Muscle layer of colon (tissue), 2 donors: ENCODE data around the gene CCDC40.

ENCODE experiments used
- H3K27ac ChIP-seq: one replicate; pipeline ENCODE4 v1.7.0; 2013; ENCODE audit warnings: low read depth, mild to moderate bottlenecking, low read length, moderate library complexity
- H3K27me3 ChIP-seq, 2 donors: one replicate each; pipeline ENCODE4 v1.7.0; 2013; ENCODE audit warnings: low read length in 2 of 2, mild to moderate bottlenecking in 2 of 2; ENCODE audit not compliant: insufficient read depth in 2 of 2, control insufficient read depth in 1 of 2
- H3K36me3 ChIP-seq: one replicate; pipeline ENCODE4 v1.7.0; 2013; ENCODE audit warnings: mild to moderate bottlenecking, low read length; ENCODE audit not compliant: insufficient read depth
- H3K4me1 ChIP-seq: one replicate; pipeline ENCODE4 v1.7.0; 2013; ENCODE audit warnings: mild to moderate bottlenecking, low read length; ENCODE audit not compliant: insufficient read depth
- H3K4me3 ChIP-seq, 2 donors: one replicate each; pipeline ENCODE4 v1.7.0; 2013; ENCODE audit warnings: low read length in 2 of 2, low read depth in 1 of 2, mild to moderate bottlenecking in 1 of 2, moderate library complexity in 1 of 2
- H3K9ac ChIP-seq: one replicate; pipeline ENCODE4 v1.7.0; 2013; ENCODE audit warnings: low read length
- H3K9me3 ChIP-seq: one replicate; pipeline ENCODE4 v1.7.0; 2013; ENCODE audit warnings: mild to moderate bottlenecking, low read length
- donor health status: abdominal sarcoma.
- donor health status: Adenocarcinoma of cecum.

The CCDC40 gene

DNA sequence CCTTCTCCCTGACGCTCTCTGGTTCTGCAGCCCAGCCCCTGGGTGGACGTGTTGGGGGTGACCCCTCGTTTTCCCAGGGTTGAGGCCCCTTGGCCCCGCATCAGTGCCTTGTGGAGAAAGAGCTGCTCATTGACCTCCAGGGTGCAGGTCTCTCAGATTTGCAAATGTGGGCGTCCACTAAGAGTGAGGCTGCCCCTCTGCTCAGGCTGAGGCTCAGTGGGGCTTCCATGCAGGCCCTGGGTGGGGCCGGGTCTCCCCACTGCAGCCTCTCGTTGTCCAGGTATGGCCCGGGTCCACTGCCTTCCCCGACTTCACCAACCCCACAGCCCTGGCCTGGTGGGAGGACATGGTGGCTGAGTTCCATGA is 74.0 kb downstream of the CCDC40 start:
- Histone ChIP-seq H3K27ac (no peak overlapping the region), H3K9ac (no peak overlapping the region), H3K4me1 (no peaks in the 10 kb centered on the region), H3K36me3 (no peaks in the 10 kb centered on the region), H3K9me3 (no peaks in the 10 kb centered on the region), H3K4me3 (no peak overlapping the region), H3K27me3 (no peaks in the 10 kb centered on the region)

GRCh38 chr17:80110927-80111701 is 74.7 kb downstream of the CCDC40 start:
- H3K36me3 ChIP-seq = no peaks in the 10 kb centered on the region
- H3K4me3 ChIP-seq = no peak overlapping the region
- no peaks in the 10 kb centered on the region for H3K9me3 ChIP-seq
- no peaks in the 10 kb centered on the region for H3K4me1 ChIP-seq
- H3K27ac ChIP-seq = no peak overlapping the region
- no peaks in the 10 kb centered on the region for H3K27me3 ChIP-seq
- no peak overlapping the region for H3K9ac ChIP-seq

- H3K27me3 ChIP-seq = no peaks in the 10 kb centered on the region
- H3K4me1 ChIP-seq = no peaks in the 10 kb centered on the region
- no peaks in the 10 kb centered on the region for H3K9me3 ChIP-seq
- no peak overlapping the region for H3K27ac ChIP-seq
- no peaks in the 10 kb centered on the region for H3K36me3 ChIP-seq
- no peak overlapping the region for H3K4me3 ChIP-seq
- H3K9ac ChIP-seq = no peak overlapping the region
Observed at GRCh38 chr17:80111702-80112470, 75.4 kb downstream of the CCDC40 start.

DNA sequence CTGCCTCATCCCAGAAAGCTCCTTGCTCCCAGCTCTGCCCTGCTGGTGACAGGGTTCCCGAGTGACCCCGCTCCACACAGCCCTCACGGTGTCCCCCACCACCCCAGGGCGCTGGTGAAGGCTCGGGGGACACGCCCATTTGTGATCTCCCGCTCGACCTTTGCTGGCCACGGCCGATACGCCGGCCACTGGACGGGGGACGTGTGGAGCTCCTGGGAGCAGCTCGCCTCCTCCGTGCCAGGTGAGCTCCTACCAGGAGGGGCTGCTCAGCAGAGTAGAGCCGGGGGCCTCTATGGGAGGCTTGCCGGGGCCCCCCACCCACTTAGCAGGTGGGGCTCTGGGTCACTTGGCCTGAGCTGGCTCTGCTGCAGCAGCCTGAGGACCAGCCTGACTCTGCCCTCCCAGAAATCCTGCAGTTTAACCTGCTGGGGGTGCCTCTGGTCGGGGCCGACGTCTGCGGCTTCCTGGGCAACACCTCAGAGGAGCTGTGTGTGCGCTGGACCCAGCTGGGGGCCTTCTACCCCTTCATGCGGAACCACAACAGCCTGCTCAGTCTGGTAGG is 76.1 kb downstream of the CCDC40 start:
- Histone ChIP-seq H3K9ac (no peak overlapping the region), H3K4me3 (no peak overlapping the region), H3K27me3 (no peaks in the 10 kb centered on the region), H3K9me3 (no peaks in the 10 kb centered on the region), H3K4me1 (no peaks in the 10 kb centered on the region), H3K36me3 (no peaks in the 10 kb centered on the region), H3K27ac (no peak overlapping the region)

DNA sequence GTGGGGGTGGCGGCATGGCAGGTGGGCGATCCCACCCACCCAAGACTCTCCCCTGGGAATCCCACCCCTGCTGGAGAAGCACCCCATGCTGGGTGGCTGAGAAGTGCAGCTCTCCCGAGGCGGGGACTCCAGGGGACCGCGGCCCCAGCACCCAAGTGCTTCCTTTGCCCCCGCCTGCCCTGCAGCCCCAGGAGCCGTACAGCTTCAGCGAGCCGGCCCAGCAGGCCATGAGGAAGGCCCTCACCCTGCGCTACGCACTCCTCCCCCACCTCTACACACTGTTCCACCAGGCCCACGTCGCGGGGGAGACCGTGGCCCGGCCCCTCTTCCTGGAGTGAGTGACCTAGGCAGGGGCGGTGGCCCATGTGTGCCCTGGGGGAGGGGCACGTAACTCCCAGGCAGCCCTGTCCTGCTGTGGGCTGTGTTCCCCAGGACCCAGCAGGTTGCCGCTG is 76.6 kb downstream of the CCDC40 start:
- Histone ChIP-seq H3K27ac (no peak overlapping the region), H3K4me3 (no peak overlapping the region), H3K9ac (no peak overlapping the region), H3K4me1 (no peaks in the 10 kb centered on the region), H3K36me3 (no peaks in the 10 kb centered on the region), H3K27me3 (no peaks in the 10 kb centered on the region), H3K9me3 (no peaks in the 10 kb centered on the region)

DNA sequence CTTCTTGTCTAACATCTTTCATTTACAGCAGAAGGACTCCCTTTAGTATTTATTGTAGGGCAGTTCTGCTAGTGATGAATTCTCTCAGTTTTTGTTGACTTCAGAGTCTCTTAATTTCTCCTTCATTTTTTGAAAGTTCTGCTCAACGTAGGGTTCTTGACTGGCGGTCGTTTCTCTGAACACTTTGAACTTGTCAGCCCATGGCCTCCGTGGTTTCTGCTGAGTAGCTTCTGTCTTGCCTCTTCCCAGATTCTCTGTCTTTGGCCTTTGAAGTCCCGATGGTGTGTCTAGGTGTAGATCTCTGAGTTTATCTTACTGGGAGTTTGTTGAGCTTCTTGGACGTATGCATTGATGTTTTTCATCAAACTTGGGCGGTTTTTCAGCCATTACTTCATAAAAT is 78.3 kb downstream of the CCDC40 start:
- no peak overlapping the region for H3K27ac ChIP-seq
- no peaks in the 10 kb centered on the region for H3K4me1 ChIP-seq
- no peaks in the 10 kb centered on the region for H3K36me3 ChIP-seq
- no peaks in the 10 kb centered on the region for H3K27me3 ChIP-seq
- no peak overlapping the region for H3K4me3 ChIP-seq
- H3K9me3 ChIP-seq = no peaks in the 10 kb centered on the region
- H3K9ac ChIP-seq = no peak overlapping the region

GRCh38 chr17:80115159-80115558 is 78.7 kb downstream of the CCDC40 start:
- Histone ChIP-seq H3K27me3 (no peaks in the 10 kb centered on the region), H3K27ac (no peak overlapping the region), H3K4me3 (no peak overlapping the region), H3K4me1 (no peaks in the 10 kb centered on the region), H3K36me3 (no peaks in the 10 kb centered on the region), H3K9ac (no peak overlapping the region), H3K9me3 (no peaks in the 10 kb centered on the region)

DNA sequence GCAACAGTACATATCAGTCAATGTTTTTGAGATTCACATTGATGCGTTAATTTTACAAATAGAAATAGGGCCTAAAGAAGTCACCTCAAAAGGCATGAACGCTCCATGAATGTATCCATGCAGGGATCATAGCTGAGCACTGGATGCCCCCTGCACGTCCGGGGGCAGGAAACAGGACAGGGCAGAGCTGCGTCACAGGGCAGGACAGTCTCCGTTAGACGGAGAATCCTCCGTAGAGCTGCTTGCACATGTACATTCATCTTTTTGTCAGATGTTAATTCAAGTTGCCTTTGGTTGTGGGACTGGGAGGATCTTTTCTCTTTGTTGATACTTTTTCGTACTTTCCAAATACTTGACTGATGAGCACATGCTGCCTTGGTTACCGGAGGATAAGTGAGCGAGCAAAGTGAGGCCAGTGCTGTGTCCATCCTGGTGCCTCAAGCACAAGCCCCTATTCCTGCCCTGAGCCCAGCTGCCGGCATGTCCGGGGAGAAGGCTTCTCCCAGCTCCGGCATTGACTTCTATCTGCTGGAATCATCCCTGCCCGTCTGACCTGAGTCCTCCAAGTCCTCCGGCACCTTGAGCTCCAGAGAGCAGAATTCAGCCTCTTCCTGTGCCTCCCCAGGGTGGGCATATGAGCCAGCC is 80.0 kb downstream of the CCDC40 start:
- no peak overlapping the region for H3K4me3 ChIP-seq
- H3K27me3 ChIP-seq = no peaks in the 10 kb centered on the region
- H3K4me1 ChIP-seq = no peaks in the 10 kb centered on the region
- no peak overlapping the region for H3K27ac ChIP-seq
- no peaks in the 10 kb centered on the region for H3K9me3 ChIP-seq
- no peaks in the 10 kb centered on the region for H3K36me3 ChIP-seq
- no peak overlapping the region for H3K9ac ChIP-seq

DNA sequence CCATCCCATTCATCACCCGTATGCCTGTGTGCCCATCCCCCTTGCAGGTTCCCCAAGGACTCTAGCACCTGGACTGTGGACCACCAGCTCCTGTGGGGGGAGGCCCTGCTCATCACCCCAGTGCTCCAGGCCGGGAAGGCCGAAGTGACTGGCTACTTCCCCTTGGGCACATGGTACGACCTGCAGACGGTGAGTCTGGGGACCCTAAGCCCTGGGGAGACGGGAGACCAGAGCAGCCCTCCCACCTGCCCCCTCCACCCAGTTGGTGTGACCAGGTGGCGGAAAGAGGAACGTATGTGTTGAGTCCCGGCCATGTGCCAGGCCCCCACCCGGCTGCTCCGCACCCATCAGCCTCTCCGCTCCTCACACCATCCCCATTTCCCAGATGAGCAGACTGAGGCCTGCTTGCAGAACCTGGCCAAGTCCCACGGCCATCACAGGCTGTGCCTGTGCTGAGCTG is 80.5 kb downstream of the CCDC40 start:
- H3K36me3 ChIP-seq = no peaks in the 10 kb centered on the region
- H3K4me3 ChIP-seq = no peak overlapping the region
- H3K27me3 ChIP-seq = no peaks in the 10 kb centered on the region
- no peaks in the 10 kb centered on the region for H3K9me3 ChIP-seq
- no peak overlapping the region for H3K27ac ChIP-seq
- H3K9ac ChIP-seq = no peak overlapping the region
- no peaks in the 10 kb centered on the region for H3K4me1 ChIP-seq

GRCh38 chr17:80117491-80118401 is 81.3 kb downstream of the CCDC40 start:
- H3K27ac ChIP-seq = no peak overlapping the region
- no peaks in the 10 kb centered on the region for H3K27me3 ChIP-seq
- no peak overlapping the region for H3K4me3 ChIP-seq
- no peak overlapping the region for H3K9ac ChIP-seq
- H3K36me3 ChIP-seq = no peaks in the 10 kb centered on the region
- H3K4me1 ChIP-seq = no peaks in the 10 kb centered on the region
- H3K9me3 ChIP-seq = no peaks in the 10 kb centered on the region
